ENCODE data around the gene SH3RF1. TPM values are rescaled to one million over a fixed set of nuclear protein-coding genes. Genes with fewer than 3 reads are reported as not detected.

SH3RF1 gene
- total RNA-seq, 3 donors from 2014 or later (not counting 1 experiment from before 2014, with no cell fraction given) = 0.54 to 2.4 (median 1.6) TPM

- no peaks in the 10 kb centered on the region for H3K9me3 ChIP-seq (ENCODE audit: control insufficient read depth, insufficient read depth, low read length)
- TF ChIP-seq CTCF (IDR thresholded peaks at IDR 0.05) = no peak
- Mint-ChIP-seq H3K27ac (no peak overlapping the region), H3K4me1 (peaks cover 8 to 15% of the 10 kb centered on the region in 2 donors), H3K4me3 (no peak overlapping the region), H3K9me3 (no peaks in the 10 kb centered on the region), H3K27me3 (ENCODE audit: low read depth in 2 of 2) (peaks cover 3 to 10% of the 10 kb centered on the region in 2 donors), H3K36me3 (no peaks in the 10 kb centered on the region)
- DNase-seq (no peak), ATAC-seq (no peak)
- no peaks in the 10 kb centered on the region for H3K27me3 ChIP-seq (ENCODE audit: control insufficient read depth, insufficient read depth, low read length)
- no peak overlapping the region for H3K4me3 ChIP-seq (ENCODE audit: low read length)
- H3K36me3 ChIP-seq (ENCODE audit: control insufficient read depth, insufficient read depth, low read length) = no peaks in the 10 kb centered on the region
- H3K27ac ChIP-seq (ENCODE audit: low read length) = no peak overlapping the region
- intact Hi-C loops (cut with micrococcal nuclease) = no loop called here
- no peaks in the 10 kb centered on the region for H3K4me1 ChIP-seq (ENCODE audit: control insufficient read depth, insufficient read depth, low read length)
Observed at GRCh38 chr4:169163947-169164668, 106.6 kb downstream of the SH3RF1 start.

- WGBS (ENCODE audit: insufficient coverage) = 80% methylated on average over 3 of the region's 4 CpGs
- H3K4me1 Mint-ChIP-seq = peaks cover 8 to 11% of the 10 kb centered on the region in 2 donors
- no peak overlapping the region for H3K4me3 Mint-ChIP-seq
- Histone ChIP-seq H3K27me3 (ENCODE audit: control insufficient read depth, insufficient read depth, low read length) (no peaks in the 10 kb centered on the region), H3K4me1 (ENCODE audit: control insufficient read depth, insufficient read depth, low read length) (no peaks in the 10 kb centered on the region), H3K36me3 (ENCODE audit: control insufficient read depth, insufficient read depth, low read length) (no peaks in the 10 kb centered on the region), H3K4me3 (ENCODE audit: low read length) (no peak overlapping the region), H3K9me3 (ENCODE audit: control insufficient read depth, insufficient read depth, low read length) (no peaks in the 10 kb centered on the region), H3K27ac (ENCODE audit: low read length) (no peak overlapping the region)
- H3K27ac Mint-ChIP-seq = no peak overlapping the region
- H3K36me3 Mint-ChIP-seq = no peaks in the 10 kb centered on the region
- peaks cover 3 to 10% of the 10 kb centered on the region in 2 donors for H3K27me3 Mint-ChIP-seq (ENCODE audit: low read depth in 2 of 2)
- no peak for TF ChIP-seq CTCF (IDR thresholded peaks at IDR 0.05)
- no peak for ATAC-seq
- intact Hi-C loops (cut with micrococcal nuclease) = no loop called here
- H3K9me3 Mint-ChIP-seq = no peaks in the 10 kb centered on the region
- DNase-seq = no peak
Observed at GRCh38 chr4:169163495-169163894, 107.3 kb downstream of the SH3RF1 start.

- no peaks in the 10 kb centered on the region for H3K36me3 Mint-ChIP-seq
Observed at GRCh38 chr4:169160825-169161224, 109.9 kb downstream of the SH3RF1 start.

More at GRCh38 chr4:169160825-169161224, 109.9 kb downstream of the SH3RF1 start:
- DNase-seq (no peak), ATAC-seq (no peak)
- intact Hi-C loops (cut with micrococcal nuclease) = no loop called here
- H3K4me3 Mint-ChIP-seq = no peak overlapping the region
- no peaks in the 10 kb centered on the region for H3K9me3 Mint-ChIP-seq
- peaks cover 3 to 10% of the 10 kb centered on the region in 2 donors for H3K27me3 Mint-ChIP-seq (ENCODE audit: low read depth in 2 of 2)
- H3K36me3 ChIP-seq (ENCODE audit: control insufficient read depth, insufficient read depth, low read length) = no peaks in the 10 kb centered on the region
- H3K4me1 Mint-ChIP-seq = no peaks in the 10 kb centered on the region
- TF ChIP-seq CTCF (IDR thresholded peaks at IDR 0.05) = no peak
- no peak overlapping the region for H3K27ac ChIP-seq (ENCODE audit: low read length)
- WGBS (ENCODE audit: insufficient coverage) = 89% methylated on average over 3 of the region's 3 CpGs
- no peaks in the 10 kb centered on the region for H3K27me3 ChIP-seq (ENCODE audit: control insufficient read depth, insufficient read depth, low read length)
- no peak overlapping the region for H3K27ac Mint-ChIP-seq
- no peaks in the 10 kb centered on the region for H3K9me3 ChIP-seq (ENCODE audit: control insufficient read depth, insufficient read depth, low read length)
- H3K4me1 ChIP-seq (ENCODE audit: control insufficient read depth, insufficient read depth, low read length) = no peaks in the 10 kb centered on the region
- no peak overlapping the region for H3K4me3 ChIP-seq (ENCODE audit: low read length)
